HCT116 (cell line): Measurements from ENCODE around the gene ADD2. TPM values are rescaled to one million over a fixed set of nuclear protein-coding genes. Genes with fewer than 3 reads are reported as not detected.

ENCODE experiments used
- ATAC-seq: fragments of 200-7000 bp; cut with Tn5 transposase; 2 replicates; pipeline ENCODE4 v1.9.1; 2020; ENCODE audit warnings: mild to moderate bottlenecking, moderate library complexity
- BruUV-seq: library from RNA; stranded (reverse); fragments of 400-500 nt; replicated peaks from 2 replicates; lab custom pipeline; 2021; lab: Mats Ljungman, UMichigan
- CTCF ChIA-PET: fragments of 300-600 bp; sonication (Branson Sonifier 250); formaldehyde crosslinking; loops from one replicate; lab custom pipeline; 2021; ENCODE audit warnings: antibody characterized with exemption; lab: Charles Lee
- POLR2A ChIA-PET: fragments of 300-600, 350-600 bp; sonication (Branson Sonifier 250); formaldehyde crosslinking; loops from one replicate; lab custom pipeline; 2021; ENCODE audit warnings: antibody characterized with exemption; lab: Charles Lee
- RAD21 ChIA-PET, 2 experiments: fragments of 300-600 bp; sonication (Branson Sonifier 250); formaldehyde crosslinking; loops; one replicate each; lab custom pipeline; 2023; ENCODE audit warnings: low total read pairs in 2 of 2; ENCODE audit not compliant: uncharacterized antibody in 2 of 2, unreplicated experiment in 2 of 2, low non-redundant PET in 1 of 2; lab: Charles Lee
- DNase-seq: peaks from one replicate; pipeline ENCODE4 v3.0.0-alpha.2; 2010; ENCODE audit warnings: low read depth, low spot score
- H2AFZ ChIP-seq: fragments of 200-600 bp; shearing (Covaris generic), sonication (generic); 2 replicates; pipeline ENCODE4 v1.6.1; 2017; ENCODE audit warnings: low read depth, mixed run types, mixed read lengths, antibody characterized with exemption, low read length; ENCODE audit not compliant: poor library complexity, severe bottlenecking
- H3K27ac ChIP-seq: 2 replicates; pipeline ENCODE4 v1.5.1; 2012; ENCODE audit warnings: low read depth, low read length
- H3K27me3 ChIP-seq: fragments of 200-600 bp; sonication (generic); 2 replicates; pipeline ENCODE4 v1.6.1; 2016; ENCODE audit warnings: mixed run types, low read length, mixed read lengths; ENCODE audit not compliant: insufficient read depth
- H3K36me3 ChIP-seq, 2 experiments: fragments of 200-500 bp in 1 of 2; fragments of 200-600 bp in 1 of 2; sonication (Bioruptor generic) in 1 of 2; sonication (generic) in 1 of 2; 2 replicates each; pipeline versions ENCODE4 v1.5.1 to v1.6.1; 2014 to 2016; ENCODE audit warnings: low read length in 2 of 2, inconsistent platforms in 1 of 2, mixed read lengths in 1 of 2, mixed run types in 1 of 2; ENCODE audit not compliant: insufficient read depth in 2 of 2, control insufficient read depth in 1 of 2
- H3K4me1 ChIP-seq, 2 experiments: fragments of 200-600 bp in 1 of 2; sonication (generic) in 1 of 2; 2 replicates each; pipeline versions ENCODE4 v1.5.1 to v1.6.1; 2012 to 2017; ENCODE audit warnings: low read length in 2 of 2, inconsistent platforms in 1 of 2, mild to moderate bottlenecking in 1 of 2, mixed read lengths in 1 of 2, mixed run types in 1 of 2, moderate library complexity in 1 of 2; ENCODE audit not compliant: insufficient read depth in 2 of 2, control insufficient read depth in 1 of 2
- H3K4me2 ChIP-seq: fragments of 200-600 bp; sonication (generic); 2 replicates; pipeline ENCODE4 v1.6.1; 2017; ENCODE audit warnings: mixed run types, low read length, mixed read lengths
- H3K4me3 ChIP-seq, 2 experiments: fragments of 200-600 bp in 1 of 2; sonication (generic) in 1 of 2; replicated peaks in 1 of 2; 2 replicates each; pipeline ENCODE4 v1.5.1; 2011 to 2016; ENCODE audit warnings: low read length in 2 of 2, control low read depth in 1 of 2, low read depth in 1 of 2, mild to moderate bottlenecking in 1 of 2, mixed read lengths in 1 of 2, mixed run types in 1 of 2
- H3K79me2 ChIP-seq: fragments of 200-600 bp; sonication (generic); 2 replicates; pipeline ENCODE4 v1.6.1; 2017; ENCODE audit warnings: mild to moderate bottlenecking, mixed run types, low read length, moderate library complexity, mixed read lengths; ENCODE audit not compliant: insufficient read depth
- H3K9ac ChIP-seq: fragments of 200-600 bp; sonication (generic); 2 replicates; pipeline ENCODE4 v1.6.1; 2016; ENCODE audit warnings: low read length, mixed read lengths
- H3K9me2 ChIP-seq: fragments of 200-600 bp; sonication (generic), shearing (Covaris generic); 2 replicates; pipeline ENCODE4 v1.6.1; 2017; ENCODE audit warnings: mixed run types, mild to moderate bottlenecking, moderate library complexity; ENCODE audit not compliant: insufficient read depth
- H3K9me3 ChIP-seq, 2 experiments: fragments of 200-500 bp in 1 of 2; fragments of 200-600 bp in 1 of 2; sonication (Bioruptor generic) in 1 of 2; sonication (generic) in 1 of 2; 2 replicates each; pipeline ENCODE4 v1.6.1; 2014 to 2017; ENCODE audit warnings: low read length in 2 of 2, mixed read lengths in 2 of 2, inconsistent platforms in 1 of 2, low read depth in 1 of 2, mild to moderate bottlenecking in 1 of 2, mixed run types in 1 of 2, moderate library complexity in 1 of 2; ENCODE audit not compliant: control insufficient read depth in 1 of 2, insufficient read depth in 1 of 2
- H4K20me1 ChIP-seq: fragments of 200-600 bp; sonication (generic), shearing (Covaris generic); 2 replicates; pipeline ENCODE4 v1.6.1; 2017; ENCODE audit warnings: mixed run types, mild to moderate bottlenecking, moderate library complexity; ENCODE audit not compliant: insufficient read depth
- CEBPB ChIP-seq: IDR thresholded peaks from 2 replicates; pipeline ENCODE4 v1.6.1; 2012; ENCODE audit warnings: low read depth
- CTCF ChIP-seq, 3 experiments: fragments of 200-600 bp in 1 of 3; sonication (generic) in 1 of 3; IDR thresholded peaks in 2 of 3; conservative IDR thresholded peaks in 1 of 3; 2 replicates each; pipeline ENCODE4 v1.5.1; 2012 to 2017; ENCODE audit warnings: low read depth in 2 of 3, low read length in 2 of 3, antibody characterized with exemption in 1 of 3, borderline replicate concordance in 1 of 3, control low read depth in 1 of 3, mild to moderate bottlenecking in 1 of 3, mixed read lengths in 1 of 3, mixed run types in 1 of 3, moderate library complexity in 1 of 3; ENCODE audit not compliant: insufficient read depth in 1 of 3
- EZH2 ChIP-seq: fragments of 200-600 bp; sonication (generic); IDR thresholded peaks from 2 replicates; pipeline ENCODE4 v1.6.1; 2017; ENCODE audit warnings: antibody characterized with exemption, mixed run types
- FOSL1 ChIP-seq: IDR thresholded peaks from 2 replicates; pipeline ENCODE4 v1.6.1; 2012; ENCODE audit warnings: low read depth
- JUND ChIP-seq: IDR thresholded peaks from 2 replicates; pipeline ENCODE4 v1.6.1; 2012
- MAX ChIP-seq: IDR thresholded peaks from 2 replicates; pipeline ENCODE4 v1.6.1; 2012
- RAD21 ChIP-seq: IDR thresholded peaks from 2 replicates; pipeline ENCODE4 v1.6.1; 2012; ENCODE audit warnings: low read depth, mild to moderate bottlenecking
- REST ChIP-seq: IDR thresholded peaks from 2 replicates; pipeline ENCODE4 v1.6.1; 2012; ENCODE audit warnings: low read depth
- SP1 ChIP-seq: IDR thresholded peaks from 2 replicates; pipeline ENCODE4 v1.6.1; 2012; ENCODE audit warnings: low read depth
- TCF7L2 ChIP-seq: IDR thresholded peaks from 2 replicates; pipeline ENCODE4 v1.7.0; 2011; ENCODE audit warnings: borderline replicate concordance, inconsistent platforms; ENCODE audit not compliant: insufficient read depth, insufficient read length; ENCODE audit errors: extremely low read depth
- YY1 ChIP-seq: IDR thresholded peaks from 2 replicates; pipeline ENCODE4 v1.6.1; 2011; ENCODE audit warnings: low read length, low read depth, moderate library complexity, mild to moderate bottlenecking; ENCODE audit not compliant: insufficient replicate concordance; ENCODE audit errors: extremely low read depth
- ZBTB33 ChIP-seq: IDR thresholded peaks from 2 replicates; pipeline ENCODE4 v1.6.1; 2011; ENCODE audit warnings: mild to moderate bottlenecking, low read length, moderate library complexity; ENCODE audit not compliant: insufficient replicate concordance; ENCODE audit errors: extremely low read depth
- ZNF274 ChIP-seq: fragments of 200-500 bp; sonication (Bioruptor generic); IDR thresholded peaks from 2 replicates; pipeline ENCODE4 v1.6.1; 2014; ENCODE audit warnings: mild to moderate bottlenecking, low read depth, low read length, inconsistent platforms
- intact Hi-C: fragments of 100-400 bp; cut with micrococcal nuclease; formaldehyde crosslinking; loops from 2 replicates; pipeline ENCODE4 v1.10.0; 2022
- total RNA-seq: library from RNA; stranded (reverse); gene quantifications from one replicate; pipeline ENCODE4 v1.2.1, GENCODE V29; 2021; ENCODE audit not compliant: unreplicated experiment

The ADD2 gene
- total RNA-seq, 1 experiment from 2014 or later = 0.15 TPM

- no peak for TF ChIP-seq EZH2
- TF ChIP-seq YY1 = no peak
- TF ChIP-seq JUND = no peak
- TF ChIP-seq SP1 = no peak
- no peak for TF ChIP-seq MAX
- TF ChIP-seq RAD21 = no peak
- TF ChIP-seq TCF7L2 = no peak
- TF ChIP-seq ZNF274 = no peak
- TF ChIP-seq CEBPB = no peak
- TF ChIP-seq REST = no peak
- no peak for TF ChIP-seq ZBTB33
- no peak for TF ChIP-seq CTCF (IDR thresholded peaks at IDR 0.05 in 2 of 3, conservative IDR thresholded peaks at IDR 0.05 in 1 of 3; ENCODE audit: borderline replicate concordance in 1 of 3, insufficient read depth in 1 of 3, low read depth in 2 of 3, low read length in 2 of 3)
- no peak for TF ChIP-seq FOSL1
- H3K4me1 ChIP-seq = peaks cover 0 to 4% of the 10 kb centered on the region in 2 experiments; a peak in 2 of 4 replicates
- RAD21 ChIA-PET = no interaction called here
- no peaks in the 10 kb centered on the region for H3K36me3 ChIP-seq
- H3K9me3 ChIP-seq = no peaks in the 10 kb centered on the region
- no peaks in the 10 kb centered on the region for H3K79me2 ChIP-seq
- no peak overlapping the region for H3K9ac ChIP-seq
- H3K4me2 ChIP-seq = no peak overlapping the region
- ATAC-seq (no peak), DNase-seq (no peak)
- H3K9me2 ChIP-seq = no peaks in the 10 kb centered on the region
- no peak overlapping the region for H2AFZ ChIP-seq
- no peak overlapping the region for H3K4me3 ChIP-seq
- POLR2A ChIA-PET = no interaction called here
- H3K27ac ChIP-seq = no peak overlapping the region
- H4K20me1 ChIP-seq = no peaks in the 10 kb centered on the region
- BruUV-seq = no TSS peak
- intact Hi-C loops = no loop called here
- H3K27me3 ChIP-seq = no peaks in the 10 kb centered on the region
- CTCF ChIA-PET = no interaction called here
Observed at GRCh38 chr2:70676301-70677035, 91.5 kb downstream of the ADD2 start.
